ENCODE results near the gene NCAM1.

DNA sequence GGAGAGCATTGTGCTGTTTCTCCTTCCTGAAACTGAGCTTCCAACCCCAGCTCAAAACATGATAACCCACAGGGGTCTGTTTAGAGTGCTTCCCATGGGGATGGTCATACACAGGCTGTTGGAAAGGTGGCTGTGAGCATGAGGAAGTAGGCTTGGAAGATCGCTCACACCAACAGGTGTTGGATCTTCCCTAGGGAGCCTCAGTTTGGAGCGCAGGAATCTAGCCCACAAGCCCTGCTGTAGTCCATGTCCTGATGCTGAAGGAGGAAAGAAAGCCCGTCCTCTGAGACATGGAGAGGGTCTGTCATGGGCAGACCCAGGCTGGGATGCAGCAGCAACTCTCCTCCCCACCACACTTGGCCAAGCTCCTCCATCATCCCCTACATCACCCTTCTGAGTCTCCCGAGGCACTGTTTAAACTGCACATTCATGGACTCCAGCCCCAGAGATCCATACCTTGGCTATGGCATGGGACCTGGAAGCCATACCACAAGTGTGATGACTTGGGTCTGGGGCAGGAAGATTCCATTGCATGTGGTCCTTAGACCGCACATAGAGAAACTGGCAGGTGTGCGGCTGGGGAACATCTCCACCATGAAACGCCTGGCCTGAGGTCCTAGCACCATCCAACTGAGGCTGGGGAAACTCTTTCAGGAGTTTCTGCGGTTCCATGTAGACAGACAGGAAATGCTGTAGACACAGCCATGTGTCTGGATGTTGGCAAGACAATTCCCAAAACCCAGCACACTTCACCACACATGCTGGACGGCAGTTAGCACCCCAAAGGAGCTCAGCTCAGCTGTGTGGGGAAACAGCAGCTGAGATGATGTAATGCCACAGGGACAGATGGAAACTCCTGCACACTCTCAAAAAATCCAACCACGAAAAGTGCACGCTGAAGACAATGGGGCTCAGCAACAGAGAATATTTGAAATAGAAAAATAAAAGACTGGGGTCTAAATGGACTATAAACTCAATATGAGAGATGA is 325.6 kb downstream of the NCAM1 start:
- TF ChIP-seq POLR2A (IDR thresholded peaks at IDR 0.05): no peak
- TF ChIP-seq POLR2AphosphoS5 (IDR thresholded peaks at IDR 0.05): no peak
